Gastroesophageal sphincter (tissue), 3 donors: Measurements from ENCODE around the gene DUSP8.
"Not testable (repeated sequence)": the region's sequence is repeated elsewhere in the genome, so short reads cannot be mapped to it uniquely, and the experiment has no call there.

Experiments used
- CTCF ChIP-seq, 4 experiments: fragments of 200-600 bp in 2 of 4; fragments of 450-650 bp in 2 of 4; sonication (generic) in 1 of 4; IDR thresholded peaks; one replicate each; pipeline ENCODE4 v1.5.1; 2017 to 2019; ENCODE audit warnings: antibody characterized with exemption in 4 of 4, mild to moderate bottlenecking in 2 of 4, moderate library complexity in 2 of 4
- POLR2A ChIP-seq, 2 donors: fragments of 450-650 bp; IDR thresholded peaks; one replicate each; pipeline ENCODE4 v1.6.1; 2017; ENCODE audit warnings: antibody characterized with exemption in 2 of 2, mild to moderate bottlenecking in 2 of 2, moderate library complexity in 1 of 2
- POLR2AphosphoS5 ChIP-seq: sonication (generic); formaldehyde crosslinking; IDR thresholded peaks from one replicate; pipeline ENCODE4 v1.6.1; 2017; ENCODE audit warnings: antibody characterized with exemption

DNA sequence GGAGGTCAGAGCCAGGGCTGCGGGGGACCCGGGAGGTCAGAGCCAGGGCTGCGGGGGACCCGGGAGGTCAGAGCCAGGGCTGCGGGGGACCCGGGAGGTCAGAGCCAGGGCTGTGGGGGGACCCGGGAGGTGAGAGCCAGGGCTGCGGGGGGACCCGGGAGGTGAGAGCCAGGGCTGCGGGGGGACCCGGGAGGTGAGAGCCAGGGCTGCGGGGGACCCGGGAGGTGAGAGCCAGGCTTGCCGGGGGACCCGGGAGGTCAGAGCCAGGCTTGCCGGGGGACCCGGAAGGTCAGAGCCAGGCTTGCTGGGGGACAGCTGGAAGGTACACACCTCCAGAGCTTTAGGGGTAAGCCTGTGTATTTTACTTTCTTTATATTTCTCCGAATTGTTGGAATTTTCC is 61.7 kb downstream of the DUSP8 start:
- not testable (repeated sequence) for TF ChIP-seq CTCF (IDR thresholded peaks at IDR 0.05); POLR2A (IDR thresholded peaks at IDR 0.05); POLR2AphosphoS5
